Measurements from ENCODE around the gene TMEM135. TPM values are rescaled to one million over a fixed set of nuclear protein-coding genes. Genes with fewer than 3 reads are reported as not detected.
"Not testable (repeated sequence)": the region's sequence is repeated elsewhere in the genome, so short reads cannot be mapped to it uniquely, and the experiment has no call there.

TMEM135 gene
- total RNA-seq, 1 donor from 2014 or later = 22.3 TPM

DNA sequence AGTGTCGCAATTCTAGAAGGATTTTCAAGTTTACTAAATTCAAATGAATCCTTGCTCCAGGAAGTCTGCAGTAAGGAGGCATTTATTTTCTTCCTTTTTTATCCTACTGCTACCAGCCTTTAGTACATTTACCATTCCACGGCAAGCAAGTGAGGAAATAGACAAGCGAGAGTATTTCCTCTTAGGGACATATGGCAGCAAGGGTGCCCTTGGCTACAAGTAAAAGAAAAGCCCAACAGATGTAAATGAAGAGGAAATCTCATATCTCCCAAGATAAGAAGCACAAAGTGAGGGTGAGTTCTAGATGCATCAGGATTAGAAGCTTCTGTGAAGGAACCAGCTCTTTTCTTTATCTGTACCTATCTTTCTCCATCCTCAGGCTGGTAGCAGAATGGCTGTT, 44.7 kb upstream of the TMEM135 start:
- intact Hi-C loops (cut with DNase I) = no loop called here
- no peaks in the 10 kb centered on the region for H3K4me1 ChIP-seq

DNA sequence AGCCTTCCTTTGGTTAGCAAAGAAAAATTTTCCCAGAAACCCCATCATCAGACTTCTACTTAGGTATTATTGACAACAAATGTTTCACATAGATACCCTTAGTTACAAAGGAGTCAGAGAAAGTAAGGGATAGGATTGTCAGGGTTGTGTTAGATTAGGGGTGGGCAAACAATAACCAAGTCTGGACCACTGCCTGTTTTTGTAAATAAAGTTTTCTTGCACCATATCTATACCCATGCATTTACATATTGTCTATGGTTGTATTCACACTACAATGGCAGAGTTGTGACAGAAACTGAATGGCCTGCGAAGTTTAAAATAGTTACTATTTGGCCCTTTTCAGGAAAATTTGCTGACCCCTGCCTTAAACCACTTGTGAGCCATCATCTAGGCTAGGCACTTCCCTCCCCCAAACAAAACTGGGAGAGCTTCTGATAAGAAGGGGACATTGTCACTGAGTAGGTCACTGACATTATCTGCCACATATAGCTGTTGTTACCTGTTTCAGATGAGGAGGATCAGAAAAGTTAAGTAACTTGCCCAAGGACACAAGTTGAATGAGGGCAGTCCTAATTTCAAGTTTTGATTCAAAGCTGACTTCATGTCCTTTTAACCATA, 40.7 kb upstream of the TMEM135 start:
- Histone ChIP-seq H3K27me3 (ENCODE audit: low read depth) (no peaks in the 10 kb centered on the region), H3K36me3 (no peaks in the 10 kb centered on the region), H3K4me1 (peaks cover 7% of the 10 kb centered on the region), H3K9me3 (no peaks in the 10 kb centered on the region), H3K27ac (no peak overlapping the region), H3K4me3 (no peak overlapping the region)
- no peak for DNase-seq
- no peak for ATAC-seq
- intact Hi-C loops (cut with DNase I) = no loop called here
- TF ChIP-seq, protein P1, sequence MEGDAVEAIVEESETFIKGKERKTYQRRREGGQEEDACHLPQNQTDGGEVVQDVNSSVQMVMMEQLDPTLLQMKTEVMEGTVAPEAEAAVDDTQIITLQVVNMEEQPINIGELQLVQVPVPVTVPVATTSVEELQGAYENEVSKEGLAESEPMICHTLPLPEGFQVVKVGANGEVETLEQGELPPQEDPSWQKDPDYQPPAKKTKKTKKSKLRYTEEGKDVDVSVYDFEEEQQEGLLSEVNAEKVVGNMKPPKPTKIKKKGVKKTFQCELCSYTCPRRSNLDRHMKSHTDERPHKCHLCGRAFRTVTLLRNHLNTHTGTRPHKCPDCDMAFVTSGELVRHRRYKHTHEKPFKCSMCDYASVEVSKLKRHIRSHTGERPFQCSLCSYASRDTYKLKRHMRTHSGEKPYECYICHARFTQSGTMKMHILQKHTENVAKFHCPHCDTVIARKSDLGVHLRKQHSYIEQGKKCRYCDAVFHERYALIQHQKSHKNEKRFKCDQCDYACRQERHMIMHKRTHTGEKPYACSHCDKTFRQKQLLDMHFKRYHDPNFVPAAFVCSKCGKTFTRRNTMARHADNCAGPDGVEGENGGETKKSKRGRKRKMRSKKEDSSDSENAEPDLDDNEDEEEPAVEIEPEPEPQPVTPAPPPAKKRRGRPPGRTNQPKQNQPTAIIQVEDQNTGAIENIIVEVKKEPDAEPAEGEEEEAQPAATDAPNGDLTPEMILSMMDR (IDR thresholded peaks at IDR 0.05) = no peak

More for the DNA sequence above, 44.7 kb upstream of the TMEM135 start:
- TF ChIP-seq, protein P1 (IDR thresholded peaks at IDR 0.05) = no peak
- no peak for ATAC-seq
- Histone ChIP-seq H3K4me3 (no peak overlapping the region), H3K27ac (no peak overlapping the region), H3K9me3 (no peaks in the 10 kb centered on the region), H3K27me3 (ENCODE audit: low read depth) (no peaks in the 10 kb centered on the region), H3K36me3 (no peaks in the 10 kb centered on the region)
- DNase-seq = no peak

DNA sequence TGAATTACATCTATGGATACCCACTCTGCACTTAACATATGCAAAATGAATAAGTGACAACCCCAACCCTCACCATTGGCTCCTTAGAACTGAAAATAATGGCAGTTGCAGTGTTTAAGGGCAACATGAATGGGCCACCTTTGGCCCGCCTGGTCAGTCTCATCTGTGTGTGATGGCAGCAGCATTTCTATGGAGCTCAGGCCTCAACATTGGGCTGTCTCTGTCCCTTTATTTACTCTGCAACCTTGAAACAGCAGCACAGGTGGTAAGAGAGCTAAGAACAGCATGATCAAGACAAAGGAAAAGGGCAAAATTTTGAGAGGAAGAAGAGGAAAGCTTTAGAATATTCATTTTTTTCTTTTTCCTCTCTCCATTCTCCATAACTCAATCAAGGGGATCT, 38.3 kb upstream of the TMEM135 start:
- intact Hi-C loops (cut with DNase I) = no loop called here
- Histone ChIP-seq H3K9me3 (no peaks in the 10 kb centered on the region), H3K4me3 (no peak overlapping the region), H3K4me1 (peaks cover 7% of the 10 kb centered on the region), H3K36me3 (no peaks in the 10 kb centered on the region), H3K27me3 (ENCODE audit: low read depth) (no peaks in the 10 kb centered on the region), H3K27ac (peak overlapping the region; percentile 56)
- TF ChIP-seq, protein P1 (IDR thresholded peaks at IDR 0.05) = no peak
- ATAC-seq (no peak), DNase-seq (no peak)

DNA sequence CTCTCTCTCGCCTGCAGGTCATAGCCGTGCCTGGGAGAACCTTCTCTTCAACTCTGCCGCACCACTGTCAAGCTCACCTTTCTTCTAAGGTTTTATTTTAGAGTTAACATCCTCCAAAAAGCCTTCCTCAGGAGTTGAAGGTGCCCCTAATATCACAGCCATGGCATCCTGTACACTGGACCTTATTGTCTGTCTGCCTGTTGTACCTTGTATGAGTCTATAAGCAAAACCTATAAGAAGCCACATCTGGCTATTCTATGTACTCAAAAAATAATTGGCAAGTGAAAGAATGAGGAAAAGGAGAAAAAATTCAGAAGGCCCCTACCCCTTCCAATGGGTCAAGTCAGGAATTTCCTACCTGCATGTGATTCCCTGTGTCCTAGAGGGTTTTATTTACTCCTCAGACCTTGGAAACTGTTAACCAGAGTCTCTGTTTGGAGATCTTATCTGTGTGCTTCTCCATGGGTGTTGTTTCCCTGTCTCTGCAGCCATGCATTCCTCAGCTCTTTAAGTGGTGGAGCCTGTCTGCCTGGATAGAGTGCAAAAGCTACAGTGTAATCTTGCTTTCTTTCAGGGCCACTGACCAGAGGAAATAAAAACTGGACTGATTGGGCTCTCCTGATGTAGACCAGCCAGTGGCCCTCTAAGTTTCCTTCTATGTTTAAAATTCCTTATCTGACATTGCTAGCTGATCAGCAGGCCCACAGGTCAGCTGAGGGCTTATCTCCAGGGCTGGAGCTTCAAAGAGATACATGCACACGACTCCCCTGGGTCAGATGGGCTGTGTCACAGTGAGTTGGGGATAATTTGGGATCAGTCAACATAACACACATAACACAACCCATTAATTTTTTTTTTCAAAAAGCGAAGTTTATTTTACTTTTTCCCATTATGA, 37.6 kb upstream of the TMEM135 start:
- H3K27me3 ChIP-seq (ENCODE audit: low read depth) = no peaks in the 10 kb centered on the region
- no peak overlapping the region for H3K4me3 ChIP-seq
- TF ChIP-seq, protein P1 (IDR thresholded peaks at IDR 0.05) = no peak
- H3K9me3 ChIP-seq = no peaks in the 10 kb centered on the region
- ATAC-seq (peak; percentile 81 to 94), DNase-seq (no peak)
- intact Hi-C loops (cut with DNase I) = no loop called here
- H3K4me1 ChIP-seq = peaks cover 7% of the 10 kb centered on the region
- H3K36me3 ChIP-seq = no peaks in the 10 kb centered on the region
- peak overlapping the region; percentile 56 for H3K27ac ChIP-seq

DNA sequence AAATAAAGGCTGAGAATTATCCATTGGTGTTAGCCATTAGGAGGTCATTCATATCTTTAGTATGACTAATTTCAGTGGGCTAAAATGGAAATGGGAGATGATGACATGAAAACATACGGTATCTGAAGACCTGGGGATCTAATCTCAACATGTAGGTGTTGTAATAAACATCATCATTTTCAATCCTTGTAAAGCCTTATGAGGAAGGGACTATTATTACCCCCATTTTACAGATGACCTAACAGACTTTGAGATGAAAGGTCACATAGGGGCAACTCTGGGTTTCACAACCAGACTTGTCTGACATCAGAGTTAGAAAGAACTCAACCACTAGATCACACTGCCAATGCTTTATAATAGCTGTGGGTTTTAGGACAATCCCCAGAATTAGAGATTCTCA, 34.8 kb upstream of the TMEM135 start:
- intact Hi-C loops (cut with DNase I) = no loop called here
- no peaks in the 10 kb centered on the region for H3K36me3 ChIP-seq
- H3K27ac ChIP-seq = no peak overlapping the region
- no peaks in the 10 kb centered on the region for H3K27me3 ChIP-seq (ENCODE audit: low read depth)
- no peak for DNase-seq
- TF ChIP-seq, protein P1 (IDR thresholded peaks at IDR 0.05) = no peak
- H3K4me1 ChIP-seq = peaks cover 7% of the 10 kb centered on the region
- no peaks in the 10 kb centered on the region for H3K9me3 ChIP-seq
- no peak overlapping the region for H3K4me3 ChIP-seq
- ATAC-seq = no peak

DNA sequence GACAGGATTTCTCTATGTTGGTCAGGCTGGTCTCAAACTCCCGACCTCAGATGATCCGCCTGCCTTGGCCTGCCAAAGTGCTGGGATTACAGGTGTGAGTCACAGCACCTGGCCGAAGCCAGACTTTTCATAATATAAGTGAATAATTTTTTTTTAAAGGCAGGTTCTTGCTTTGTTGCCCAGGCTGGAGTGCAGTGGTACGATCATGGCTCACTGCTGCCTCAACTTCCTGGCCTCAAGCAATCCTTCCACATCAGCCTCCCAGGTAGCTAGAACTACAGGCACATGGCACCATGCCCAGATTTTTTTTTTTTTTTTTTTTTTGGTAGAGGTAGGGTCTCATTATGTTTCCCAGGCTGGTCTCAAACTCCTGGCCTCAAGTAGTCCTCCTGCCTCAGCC, 33.5 kb upstream of the TMEM135 start:
- ATAC-seq; H3K27ac ChIP-seq; H3K9me3 ChIP-seq; H3K27me3 ChIP-seq (ENCODE audit: low read depth); H3K4me1 ChIP-seq; intact Hi-C loops (cut with DNase I); H3K36me3 ChIP-seq; H3K4me3 ChIP-seq; DNase-seq: not testable (repeated sequence)
